ENCODE measurements around the gene FTSJ3. TPM values are rescaled to one million over a fixed set of nuclear protein-coding genes. Genes with fewer than 3 reads are reported as not detected.

Gene FTSJ3
- total and polyA plus RNA-seq, 2 of the 13 experiments (the other 11 are each of a cell fraction or from before 2014, with no cell fraction given) = 26.0 to 64.2 TPM

DNA sequence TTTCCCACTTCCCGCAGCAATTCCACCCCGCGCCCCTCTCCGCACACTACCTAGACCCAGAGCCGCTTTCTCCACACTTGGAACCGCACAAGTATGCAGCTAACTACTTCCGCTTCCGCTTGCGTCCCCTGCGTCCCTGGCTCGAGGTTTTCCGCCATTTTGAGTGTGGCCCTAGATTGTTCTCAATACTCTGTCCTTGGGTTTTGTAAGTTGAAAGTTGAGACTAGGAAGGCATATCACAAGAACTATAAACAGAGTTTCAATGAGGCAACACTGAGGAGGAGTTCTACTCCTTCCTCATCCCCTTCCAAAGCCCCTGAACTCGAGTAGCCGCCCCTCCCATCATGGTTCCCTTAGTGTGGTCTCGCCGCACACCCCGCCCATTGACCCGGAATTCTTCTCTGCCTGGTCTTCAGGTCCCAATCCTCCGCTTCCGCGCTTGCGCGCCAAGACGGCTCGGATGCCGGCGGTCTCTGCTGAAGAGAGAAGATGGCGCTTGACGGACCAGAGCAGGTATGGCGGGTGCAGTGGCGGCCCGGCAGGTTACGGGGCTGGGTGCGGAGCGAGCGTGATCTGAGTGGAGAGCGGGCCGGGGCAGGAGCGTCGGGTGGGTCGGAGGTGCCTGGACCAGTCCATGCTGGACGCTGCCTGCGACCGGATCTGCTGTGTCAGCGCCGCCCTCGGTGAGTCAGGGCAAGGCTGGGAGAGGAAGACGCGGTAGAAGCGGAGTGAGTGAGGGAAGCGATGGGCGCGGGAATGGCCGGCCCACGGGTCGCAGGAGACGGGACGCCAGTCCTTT is at the start of gene FTSJ3, which contains the start of gene PSMC5 (continued):
- TF ChIP-seq SOX13 (IDR thresholded peaks at IDR 0.05) (0 out of 2 replicates have a peak, but pooled peaks have one; percentile 22), SOX13 (CRISPR knock-in tag; conservative IDR thresholded peaks at IDR 0.05 in 1 of 2, IDR thresholded peaks at IDR 0.05 in 1 of 2) (peak in 1 of 2 experiments; percentile 37; a peak in 1 of 4 replicates), SMARCC2 (IDR thresholded peaks at IDR 0.05) (no peak), ZC3H4 (CRISPR knock-in tag; IDR thresholded peaks at IDR 0.05; ENCODE audit: borderline replicate concordance) (no peak), ZNF260 (CRISPR knock-in tag; IDR thresholded peaks at IDR 0.05; ENCODE audit: borderline replicate concordance, low read depth) (no peak), MTF2 (CRISPR knock-in tag; IDR thresholded peaks at IDR 0.05; ENCODE audit: borderline replicate concordance) (no peak; the same call in 1 of the 2 replicates), REXO4 (CRISPR knock-in tag; IDR thresholded peaks at IDR 0.05; ENCODE audit: borderline replicate concordance) (no peak), ZBTB40 (IDR thresholded peaks at IDR 0.05) (peak; percentile 92), ZBTB40 (CRISPR knock-in tag; IDR thresholded peaks at IDR 0.05) (no peak), ZSCAN9 (CRISPR knock-in tag; IDR thresholded peaks at IDR 0.05; ENCODE audit: borderline replicate concordance) (peak; percentile 57; the same call in 1 of the 2 replicates), IKZF5 (CRISPR knock-in tag; IDR thresholded peaks at IDR 0.05) (no peak), JUN (CRISPR knock-in tag; IDR thresholded peaks at IDR 0.05) (peak; percentile 64; the same call in 1 of the 2 replicates), ERF (CRISPR knock-in tag; IDR thresholded peaks at IDR 0.05) (peak; percentile 95)
- TF ChIP-seq, protein P1, sequence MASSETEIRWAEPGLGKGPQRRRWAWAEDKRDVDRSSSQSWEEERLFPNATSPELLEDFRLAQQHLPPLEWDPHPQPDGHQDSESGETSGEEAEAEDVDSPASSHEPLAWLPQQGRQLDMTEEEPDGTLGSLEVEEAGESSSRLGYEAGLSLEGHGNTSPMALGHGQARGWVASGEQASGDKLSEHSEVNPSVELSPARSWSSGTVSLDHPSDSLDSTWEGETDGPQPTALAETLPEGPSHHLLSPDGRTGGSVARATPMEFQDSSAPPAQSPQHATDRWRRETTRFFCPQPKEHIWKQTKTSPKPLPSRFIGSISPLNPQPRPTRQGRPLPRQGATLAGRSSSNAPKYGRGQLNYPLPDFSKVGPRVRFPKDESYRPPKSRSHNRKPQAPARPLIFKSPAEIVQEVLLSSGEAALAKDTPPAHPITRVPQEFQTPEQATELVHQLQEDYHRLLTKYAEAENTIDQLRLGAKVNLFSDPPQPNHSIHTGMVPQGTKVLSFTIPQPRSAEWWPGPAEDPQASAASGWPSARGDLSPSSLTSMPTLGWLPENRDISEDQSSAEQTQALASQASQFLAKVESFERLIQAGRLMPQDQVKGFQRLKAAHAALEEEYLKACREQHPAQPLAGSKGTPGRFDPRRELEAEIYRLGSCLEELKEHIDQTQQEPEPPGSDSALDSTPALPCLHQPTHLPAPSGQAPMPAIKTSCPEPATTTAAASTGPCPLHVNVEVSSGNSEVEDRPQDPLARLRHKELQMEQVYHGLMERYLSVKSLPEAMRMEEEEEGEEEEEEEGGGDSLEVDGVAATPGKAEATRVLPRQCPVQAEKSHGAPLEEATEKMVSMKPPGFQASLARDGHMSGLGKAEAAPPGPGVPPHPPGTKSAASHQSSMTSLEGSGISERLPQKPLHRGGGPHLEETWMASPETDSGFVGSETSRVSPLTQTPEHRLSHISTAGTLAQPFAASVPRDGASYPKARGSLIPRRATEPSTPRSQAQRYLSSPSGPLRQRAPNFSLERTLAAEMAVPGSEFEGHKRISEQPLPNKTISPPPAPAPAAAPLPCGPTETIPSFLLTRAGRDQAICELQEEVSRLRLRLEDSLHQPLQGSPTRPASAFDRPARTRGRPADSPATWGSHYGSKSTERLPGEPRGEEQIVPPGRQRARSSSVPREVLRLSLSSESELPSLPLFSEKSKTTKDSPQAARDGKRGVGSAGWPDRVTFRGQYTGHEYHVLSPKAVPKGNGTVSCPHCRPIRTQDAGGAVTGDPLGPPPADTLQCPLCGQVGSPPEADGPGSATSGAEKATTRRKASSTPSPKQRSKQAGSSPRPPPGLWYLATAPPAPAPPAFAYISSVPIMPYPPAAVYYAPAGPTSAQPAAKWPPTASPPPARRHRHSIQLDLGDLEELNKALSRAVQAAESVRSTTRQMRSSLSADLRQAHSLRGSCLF (CRISPR knock-in tag; IDR thresholded peaks at IDR 0.05; ENCODE audit: borderline replicate concordance) = no peak; the same call in 1 of the 2 replicates

Data from HepG2 (cell line).